ENCODE data around the gene CTRB1.

The CTRB1 gene

GRCh38 chr16:75249441-75249840, 30.7 kb downstream of the CTRB1 start:
- Histone ChIP-seq H4K20me1 (ENCODE audit: insufficient read depth, low read length) (no peaks in the 10 kb centered on the region), H3K9me2 (ENCODE audit: low read depth, low read length) (no peaks in the 10 kb centered on the region), H3K27me3 (ENCODE audit: insufficient read depth, low read length) (peaks cover 12% of the 10 kb centered on the region; the same call in 1 of the 2 replicates), H3K9me3 (ENCODE audit: low read length) (no peaks in the 10 kb centered on the region), H3K9ac (ENCODE audit: low read length) (no peak overlapping the region), H3F3A (ENCODE audit: insufficient read depth, low read length) (no peaks in the 10 kb centered on the region), H3K4me2 (ENCODE audit: low read length) (no peak overlapping the region), H3K79me2 (ENCODE audit: insufficient read depth, low read length) (no peaks in the 10 kb centered on the region), H3K4me1 (ENCODE audit: insufficient read depth, low read length, severe bottlenecking) (peaks cover 11% of the 10 kb centered on the region), H3K27ac (ENCODE audit: low read depth, low read length, poor library complexity, severe bottlenecking) (no peak overlapping the region), H3K36me3 (ENCODE audit: insufficient read depth, low read length) (no peaks in the 10 kb centered on the region), H3K4me3 (ENCODE audit: low read depth, low read length, poor library complexity, severe bottlenecking) (no peak overlapping the region), H2AFZ (ENCODE audit: low read length) (no peak overlapping the region)
- TF ChIP-seq CTCF (IDR thresholded peaks at IDR 0.05; ENCODE audit: low read length) = no peak

- Histone ChIP-seq H3F3A (ENCODE audit: insufficient read depth, low read length) (no peaks in the 10 kb centered on the region), H3K9ac (ENCODE audit: low read length) (peak overlapping the region; percentile 62; the same call in 1 of the 2 replicates), H3K36me3 (ENCODE audit: insufficient read depth, low read length) (no peaks in the 10 kb centered on the region), H3K9me3 (ENCODE audit: low read length) (no peaks in the 10 kb centered on the region), H4K20me1 (ENCODE audit: insufficient read depth, low read length) (no peaks in the 10 kb centered on the region), H3K4me3 (ENCODE audit: low read depth, low read length, poor library complexity, severe bottlenecking) (peak overlapping the region; percentile 68), H2AFZ (ENCODE audit: low read length) (no peak overlapping the region), H3K9me2 (ENCODE audit: low read depth, low read length) (no peaks in the 10 kb centered on the region), H3K27me3 (ENCODE audit: insufficient read depth, low read length) (peaks cover 12% of the 10 kb centered on the region; the same call in 1 of the 2 replicates), H3K79me2 (ENCODE audit: insufficient read depth, low read length) (no peaks in the 10 kb centered on the region), H3K4me2 (ENCODE audit: low read length) (peak overlapping the region; percentile 76), H3K27ac (ENCODE audit: low read depth, low read length, poor library complexity, severe bottlenecking) (no peak overlapping the region), H3K4me1 (ENCODE audit: insufficient read depth, low read length, severe bottlenecking) (peaks cover 11% of the 10 kb centered on the region)
- TF ChIP-seq CTCF (IDR thresholded peaks at IDR 0.05; ENCODE audit: low read length) (no peak), EZH2 (IDR thresholded peaks at IDR 0.05; ENCODE audit: borderline replicate concordance, low read length) (no peak)
These were observed 31.5 kb downstream of the CTRB1 start for GRCh38 chr16:75250089-75250808.

GRCh38 chr16:75250809-75251279, 32.1 kb downstream of the CTRB1 start:
- H3K79me2 ChIP-seq (ENCODE audit: insufficient read depth, low read length) = no peaks in the 10 kb centered on the region

More at GRCh38 chr16:75250809-75251279, 32.1 kb downstream of the CTRB1 start:
- peaks cover 12% of the 10 kb centered on the region; the same call in 1 of the 2 replicates for H3K27me3 ChIP-seq (ENCODE audit: insufficient read depth, low read length)
- H3K9me2 ChIP-seq (ENCODE audit: low read depth, low read length) = no peaks in the 10 kb centered on the region
- no peaks in the 10 kb centered on the region for H3K36me3 ChIP-seq (ENCODE audit: insufficient read depth, low read length)
- H3K4me3 ChIP-seq (ENCODE audit: low read depth, low read length, poor library complexity, severe bottlenecking) = peak overlapping the region; percentile 68
- TF ChIP-seq EZH2 (IDR thresholded peaks at IDR 0.05; ENCODE audit: borderline replicate concordance, low read length) (no peak; the same call in 1 of the 2 replicates), CTCF (IDR thresholded peaks at IDR 0.05; ENCODE audit: low read length) (no peak)
- H3K9me3 ChIP-seq (ENCODE audit: low read length) = no peaks in the 10 kb centered on the region
- peak overlapping the region; percentile 76 for H3K4me2 ChIP-seq (ENCODE audit: low read length)
- no peak overlapping the region for H3K27ac ChIP-seq (ENCODE audit: low read depth, low read length, poor library complexity, severe bottlenecking)
- peaks cover 11% of the 10 kb centered on the region for H3K4me1 ChIP-seq (ENCODE audit: insufficient read depth, low read length, severe bottlenecking)
- H2AFZ ChIP-seq (ENCODE audit: low read length) = no peak overlapping the region
- H3F3A ChIP-seq (ENCODE audit: insufficient read depth, low read length) = no peaks in the 10 kb centered on the region
- H3K9ac ChIP-seq (ENCODE audit: low read length) = peak overlapping the region; percentile 62
- H4K20me1 ChIP-seq (ENCODE audit: insufficient read depth, low read length) = no peaks in the 10 kb centered on the region
